ENCODE measurements around the gene LRRC4C. TPM values are rescaled to one million over a fixed set of nuclear protein-coding genes. Genes with fewer than 3 reads are reported as not detected.

LRRC4C gene
- total RNA-seq, 1 experiment from 2014 or later = 0.72 TPM

DNA sequence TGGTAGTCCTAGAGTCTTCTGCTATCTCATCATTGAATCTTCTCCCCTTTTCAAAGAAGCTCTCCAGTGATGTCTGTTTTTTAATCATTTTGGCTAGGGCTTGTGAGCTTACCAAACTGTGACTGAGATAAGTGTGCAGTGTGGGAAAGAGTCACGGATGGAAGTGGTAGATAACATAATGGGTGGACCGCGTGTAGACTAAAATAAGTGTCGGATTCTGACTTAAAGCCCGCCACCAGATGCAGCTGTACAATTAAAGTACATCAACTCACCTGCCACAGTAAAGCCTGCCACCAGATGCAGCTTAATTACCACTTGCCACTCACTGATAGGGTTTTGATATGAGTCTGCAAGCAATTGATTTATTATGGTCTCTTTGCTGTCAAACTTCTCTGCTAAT lies 581.5 kb downstream of the LRRC4C start:
- ChIA-PET CTCF (no interaction called here), POLR2A (no interaction called here)
- H3K4me3 Mint-ChIP-seq = no peak overlapping the region
- DNase-seq (ENCODE audit: low spot score) (no peak), ATAC-seq (no peak)
- TF ChIP-seq EMX1 (CRISPR knock-in tag; IDR thresholded peaks at IDR 0.05) = no peak
- no peak for TF ChIP-seq TEAD4 (CRISPR knock-in tag; IDR thresholded peaks at IDR 0.05)
- no peak for TF ChIP-seq HMGA2 (CRISPR knock-in tag; IDR thresholded peaks at IDR 0.05)
- TF ChIP-seq PRRX2 (CRISPR knock-in tag; IDR thresholded peaks at IDR 0.05) = no peak
- TF ChIP-seq, protein P1, sequence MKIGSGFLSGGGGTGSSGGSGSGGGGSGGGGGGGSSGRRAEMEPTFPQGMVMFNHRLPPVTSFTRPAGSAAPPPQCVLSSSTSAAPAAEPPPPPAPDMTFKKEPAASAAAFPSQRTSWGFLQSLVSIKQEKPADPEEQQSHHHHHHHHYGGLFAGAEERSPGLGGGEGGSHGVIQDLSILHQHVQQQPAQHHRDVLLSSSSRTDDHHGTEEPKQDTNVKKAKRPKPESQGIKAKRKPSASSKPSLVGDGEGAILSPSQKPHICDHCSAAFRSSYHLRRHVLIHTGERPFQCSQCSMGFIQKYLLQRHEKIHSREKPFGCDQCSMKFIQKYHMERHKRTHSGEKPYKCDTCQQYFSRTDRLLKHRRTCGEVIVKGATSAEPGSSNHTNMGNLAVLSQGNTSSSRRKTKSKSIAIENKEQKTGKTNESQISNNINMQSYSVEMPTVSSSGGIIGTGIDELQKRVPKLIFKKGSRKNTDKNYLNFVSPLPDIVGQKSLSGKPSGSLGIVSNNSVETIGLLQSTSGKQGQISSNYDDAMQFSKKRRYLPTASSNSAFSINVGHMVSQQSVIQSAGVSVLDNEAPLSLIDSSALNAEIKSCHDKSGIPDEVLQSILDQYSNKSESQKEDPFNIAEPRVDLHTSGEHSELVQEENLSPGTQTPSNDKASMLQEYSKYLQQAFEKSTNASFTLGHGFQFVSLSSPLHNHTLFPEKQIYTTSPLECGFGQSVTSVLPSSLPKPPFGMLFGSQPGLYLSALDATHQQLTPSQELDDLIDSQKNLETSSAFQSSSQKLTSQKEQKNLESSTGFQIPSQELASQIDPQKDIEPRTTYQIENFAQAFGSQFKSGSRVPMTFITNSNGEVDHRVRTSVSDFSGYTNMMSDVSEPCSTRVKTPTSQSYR (CRISPR knock-in tag; IDR thresholded peaks at IDR 0.05) = no peak
- TF ChIP-seq ZNF671 (CRISPR knock-in tag; IDR thresholded peaks at IDR 0.05) = no peak
- TF ChIP-seq, protein P2, sequence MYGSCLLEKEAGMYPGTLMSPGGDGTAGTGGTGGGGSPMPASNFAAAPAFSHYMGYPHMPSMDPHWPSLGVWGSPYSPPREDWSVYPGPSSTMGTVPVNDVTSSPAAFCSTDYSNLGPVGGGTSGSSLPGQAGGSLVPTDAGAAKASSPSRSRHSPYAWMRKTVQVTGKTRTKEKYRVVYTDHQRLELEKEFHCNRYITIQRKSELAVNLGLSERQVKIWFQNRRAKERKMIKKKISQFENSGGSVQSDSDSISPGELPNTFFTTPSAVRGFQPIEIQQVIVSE (CRISPR knock-in tag; IDR thresholded peaks at IDR 0.05; ENCODE audit: borderline replicate concordance) = no peak
- TF ChIP-seq CBFB (CRISPR knock-in tag; IDR thresholded peaks at IDR 0.05; ENCODE audit: low read depth) = no peak
- no peaks in the 10 kb centered on the region for H3K27me3 Mint-ChIP-seq (ENCODE audit: low read depth)
- no peaks in the 10 kb centered on the region for H3K4me1 Mint-ChIP-seq
- no peak overlapping the region for H3K27ac Mint-ChIP-seq
- H3K36me3 Mint-ChIP-seq = no peaks in the 10 kb centered on the region
- peaks cover 13% of the 10 kb centered on the region for H3K9me3 Mint-ChIP-seq

DNA sequence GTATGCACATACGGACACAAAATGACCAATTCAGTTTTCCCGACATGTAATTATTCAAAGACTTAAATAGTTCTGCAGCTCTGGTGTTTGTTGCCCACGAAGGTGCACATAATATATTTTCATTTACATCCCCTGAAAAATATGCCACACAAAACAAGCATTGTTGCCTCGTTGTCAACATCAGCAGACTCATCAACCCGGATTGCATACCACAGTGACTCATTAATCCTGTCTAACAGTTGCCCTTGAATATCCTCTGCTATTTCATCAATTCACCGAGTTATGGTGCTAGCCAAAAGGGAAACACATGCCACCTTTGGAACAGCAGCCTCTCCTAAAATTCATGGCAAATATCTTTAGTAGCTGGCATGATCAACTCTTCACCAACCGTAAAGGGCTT lies 582.2 kb downstream of the LRRC4C start:
- ATAC-seq = no peak
- H3K27ac Mint-ChIP-seq = no peak overlapping the region
- ChIA-PET POLR2A (no interaction called here), CTCF (no interaction called here)
- H3K4me1 Mint-ChIP-seq = no peaks in the 10 kb centered on the region
- H3K4me3 Mint-ChIP-seq = no peak overlapping the region
- no peaks in the 10 kb centered on the region for H3K36me3 Mint-ChIP-seq
- no peaks in the 10 kb centered on the region for H3K27me3 Mint-ChIP-seq (ENCODE audit: low read depth)
- peaks cover 13% of the 10 kb centered on the region for H3K9me3 Mint-ChIP-seq
- DNase-seq (ENCODE audit: low spot score) = no peak
- TF ChIP-seq GTF2I (CRISPR knock-in tag; conservative IDR thresholded peaks at IDR 0.05) (no peak), MXD4 (CRISPR knock-in tag; IDR thresholded peaks at IDR 0.05; ENCODE audit: borderline replicate concordance) (no peak), NFE2L1 (CRISPR knock-in tag; IDR thresholded peaks at IDR 0.05) (no peak), RORB (CRISPR knock-in tag; IDR thresholded peaks at IDR 0.05) (no peak), NR1H2 (CRISPR knock-in tag; IDR thresholded peaks at IDR 0.05) (no peak), ZNF121 (CRISPR knock-in tag; IDR thresholded peaks at IDR 0.05) (no peak), ELF4 (CRISPR knock-in tag; IDR thresholded peaks at IDR 0.05; ENCODE audit: low read depth) (no peak), CBFB (CRISPR knock-in tag; IDR thresholded peaks at IDR 0.05; ENCODE audit: low read depth) (no peak), SP1 (CRISPR knock-in tag; conservative IDR thresholded peaks at IDR 0.05) (no peak), FOXP1 (CRISPR knock-in tag; IDR thresholded peaks at IDR 0.05; ENCODE audit: borderline replicate concordance) (no peak), TEAD4 (CRISPR knock-in tag; IDR thresholded peaks at IDR 0.05) (no peak), ATF1 (CRISPR knock-in tag; IDR thresholded peaks at IDR 0.05) (no peak)
- TF ChIP-seq, protein P1 (CRISPR knock-in tag; IDR thresholded peaks at IDR 0.05) = no peak
- TF ChIP-seq, protein P3, sequence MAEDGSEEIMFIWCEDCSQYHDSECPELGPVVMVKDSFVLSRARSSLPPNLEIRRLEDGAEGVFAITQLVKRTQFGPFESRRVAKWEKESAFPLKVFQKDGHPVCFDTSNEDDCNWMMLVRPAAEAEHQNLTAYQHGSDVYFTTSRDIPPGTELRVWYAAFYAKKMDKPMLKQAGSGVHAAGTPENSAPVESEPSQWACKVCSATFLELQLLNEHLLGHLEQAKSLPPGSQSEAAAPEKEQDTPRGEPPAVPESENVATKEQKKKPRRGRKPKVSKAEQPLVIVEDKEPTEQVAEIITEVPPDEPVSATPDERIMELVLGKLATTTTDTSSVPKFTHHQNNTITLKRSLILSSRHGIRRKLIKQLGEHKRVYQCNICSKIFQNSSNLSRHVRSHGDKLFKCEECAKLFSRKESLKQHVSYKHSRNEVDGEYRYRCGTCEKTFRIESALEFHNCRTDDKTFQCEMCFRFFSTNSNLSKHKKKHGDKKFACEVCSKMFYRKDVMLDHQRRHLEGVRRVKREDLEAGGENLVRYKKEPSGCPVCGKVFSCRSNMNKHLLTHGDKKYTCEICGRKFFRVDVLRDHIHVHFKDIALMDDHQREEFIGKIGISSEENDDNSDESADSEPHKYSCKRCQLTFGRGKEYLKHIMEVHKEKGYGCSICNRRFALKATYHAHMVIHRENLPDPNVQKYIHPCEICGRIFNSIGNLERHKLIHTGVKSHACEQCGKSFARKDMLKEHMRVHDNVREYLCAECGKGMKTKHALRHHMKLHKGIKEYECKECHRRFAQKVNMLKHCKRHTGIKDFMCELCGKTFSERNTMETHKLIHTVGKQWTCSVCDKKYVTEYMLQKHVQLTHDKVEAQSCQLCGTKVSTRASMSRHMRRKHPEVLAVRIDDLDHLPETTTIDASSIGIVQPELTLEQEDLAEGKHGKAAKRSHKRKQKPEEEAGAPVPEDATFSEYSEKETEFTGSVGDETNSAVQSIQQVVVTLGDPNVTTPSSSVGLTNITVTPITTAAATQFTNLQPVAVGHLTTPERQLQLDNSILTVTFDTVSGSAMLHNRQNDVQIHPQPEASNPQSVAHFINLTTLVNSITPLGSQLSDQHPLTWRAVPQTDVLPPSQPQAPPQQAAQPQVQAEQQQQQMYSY (CRISPR knock-in tag; IDR thresholded peaks at IDR 0.05) = no peak
- TF ChIP-seq, protein P4, sequence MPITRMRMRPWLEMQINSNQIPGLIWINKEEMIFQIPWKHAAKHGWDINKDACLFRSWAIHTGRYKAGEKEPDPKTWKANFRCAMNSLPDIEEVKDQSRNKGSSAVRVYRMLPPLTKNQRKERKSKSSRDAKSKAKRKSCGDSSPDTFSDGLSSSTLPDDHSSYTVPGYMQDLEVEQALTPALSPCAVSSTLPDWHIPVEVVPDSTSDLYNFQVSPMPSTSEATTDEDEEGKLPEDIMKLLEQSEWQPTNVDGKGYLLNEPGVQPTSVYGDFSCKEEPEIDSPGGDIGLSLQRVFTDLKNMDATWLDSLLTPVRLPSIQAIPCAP (CRISPR knock-in tag; IDR thresholded peaks at IDR 0.05) = no peak
- TF ChIP-seq, protein P5, sequence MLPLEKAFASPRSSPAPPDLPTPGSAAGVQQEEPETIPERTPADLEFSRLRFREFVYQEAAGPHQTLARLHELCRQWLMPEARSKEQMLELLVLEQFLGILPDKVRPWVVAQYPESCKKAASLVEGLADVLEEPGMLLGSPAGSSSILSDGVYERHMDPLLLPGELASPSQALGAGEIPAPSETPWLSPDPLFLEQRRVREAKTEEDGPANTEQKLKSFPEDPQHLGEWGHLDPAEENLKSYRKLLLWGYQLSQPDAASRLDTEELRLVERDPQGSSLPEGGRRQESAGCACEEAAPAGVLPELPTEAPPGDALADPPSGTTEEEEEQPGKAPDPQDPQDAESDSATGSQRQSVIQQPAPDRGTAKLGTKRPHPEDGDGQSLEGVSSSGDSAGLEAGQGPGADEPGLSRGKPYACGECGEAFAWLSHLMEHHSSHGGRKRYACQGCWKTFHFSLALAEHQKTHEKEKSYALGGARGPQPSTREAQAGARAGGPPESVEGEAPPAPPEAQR (CRISPR knock-in tag; IDR thresholded peaks at IDR 0.05) = no peak
- TF ChIP-seq, protein P6, sequence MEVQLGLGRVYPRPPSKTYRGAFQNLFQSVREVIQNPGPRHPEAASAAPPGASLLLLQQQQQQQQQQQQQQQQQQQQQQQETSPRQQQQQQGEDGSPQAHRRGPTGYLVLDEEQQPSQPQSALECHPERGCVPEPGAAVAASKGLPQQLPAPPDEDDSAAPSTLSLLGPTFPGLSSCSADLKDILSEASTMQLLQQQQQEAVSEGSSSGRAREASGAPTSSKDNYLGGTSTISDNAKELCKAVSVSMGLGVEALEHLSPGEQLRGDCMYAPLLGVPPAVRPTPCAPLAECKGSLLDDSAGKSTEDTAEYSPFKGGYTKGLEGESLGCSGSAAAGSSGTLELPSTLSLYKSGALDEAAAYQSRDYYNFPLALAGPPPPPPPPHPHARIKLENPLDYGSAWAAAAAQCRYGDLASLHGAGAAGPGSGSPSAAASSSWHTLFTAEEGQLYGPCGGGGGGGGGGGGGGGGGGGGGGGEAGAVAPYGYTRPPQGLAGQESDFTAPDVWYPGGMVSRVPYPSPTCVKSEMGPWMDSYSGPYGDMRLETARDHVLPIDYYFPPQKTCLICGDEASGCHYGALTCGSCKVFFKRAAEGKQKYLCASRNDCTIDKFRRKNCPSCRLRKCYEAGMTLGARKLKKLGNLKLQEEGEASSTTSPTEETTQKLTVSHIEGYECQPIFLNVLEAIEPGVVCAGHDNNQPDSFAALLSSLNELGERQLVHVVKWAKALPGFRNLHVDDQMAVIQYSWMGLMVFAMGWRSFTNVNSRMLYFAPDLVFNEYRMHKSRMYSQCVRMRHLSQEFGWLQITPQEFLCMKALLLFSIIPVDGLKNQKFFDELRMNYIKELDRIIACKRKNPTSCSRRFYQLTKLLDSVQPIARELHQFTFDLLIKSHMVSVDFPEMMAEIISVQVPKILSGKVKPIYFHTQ (CRISPR knock-in tag; IDR thresholded peaks at IDR 0.05) = no peak
